HL-60 (cell line): Measurements from ENCODE around the gene CCNY.

ENCODE experiments used
- DNase-seq, 2 experiments: peaks; one replicate each; pipeline ENCODE4 v3.0.0-alpha.2; 2010 to 2020; ENCODE audit warnings: low read depth in 1 of 2, low spot score in 1 of 2
- H3K27ac ChIP-seq: fragments of 250-450 bp; sonication (Bioruptor Pico); replicated peaks from 2 replicates; pipeline ENCODE4 v1.5.1; 2020; ENCODE audit warnings: mild to moderate bottlenecking, moderate library complexity
- H3K27me3 ChIP-seq: fragments of 250-450 bp; sonication (Bioruptor Pico); 2 replicates; pipeline ENCODE4 v1.5.1; 2021; ENCODE audit warnings: mild to moderate bottlenecking, moderate library complexity; ENCODE audit not compliant: insufficient read depth, poor library complexity, severe bottlenecking
- H3K4me3 ChIP-seq: replicated peaks from 2 replicates; pipeline ENCODE4 v1.5.1; 2011; ENCODE audit warnings: mild to moderate bottlenecking, control low read depth, low read length; ENCODE audit not compliant: insufficient read depth
- GABPA ChIP-seq: IDR thresholded peaks from 2 replicates; pipeline ENCODE4 v1.6.1; 2012; ENCODE audit warnings: low read depth
- POLR2AphosphoS5 ChIP-seq: IDR thresholded peaks from 2 replicates; pipeline ENCODE4 v1.6.1; 2012; ENCODE audit warnings: low read depth
- SPI1 ChIP-seq: IDR thresholded peaks from 2 replicates; pipeline ENCODE4 v1.6.1; 2012; ENCODE audit warnings: low read depth, mild to moderate bottlenecking, borderline replicate concordance
- TF ChIP-seq, protein P1 (sequence below): IDR thresholded peaks from one replicate; pipeline ENCODE4 v1.5.1; 2011; ENCODE audit warnings: low read length, control low read depth, inconsistent platforms; ENCODE audit not compliant: insufficient read depth
- TF ChIP-seq, protein P2 (sequence below): IDR thresholded peaks from 2 replicates; pipeline ENCODE4 v1.6.1; 2012; ENCODE audit warnings: low read depth; ENCODE audit not compliant: insufficient replicate concordance

CCNY gene

GRCh38 chr10:35428521-35428920 lies 92.2 kb downstream of the CCNY start:
- TF ChIP-seq GABPA = no peak
- no peak for TF ChIP-seq POLR2AphosphoS5
- TF ChIP-seq, protein P1, sequence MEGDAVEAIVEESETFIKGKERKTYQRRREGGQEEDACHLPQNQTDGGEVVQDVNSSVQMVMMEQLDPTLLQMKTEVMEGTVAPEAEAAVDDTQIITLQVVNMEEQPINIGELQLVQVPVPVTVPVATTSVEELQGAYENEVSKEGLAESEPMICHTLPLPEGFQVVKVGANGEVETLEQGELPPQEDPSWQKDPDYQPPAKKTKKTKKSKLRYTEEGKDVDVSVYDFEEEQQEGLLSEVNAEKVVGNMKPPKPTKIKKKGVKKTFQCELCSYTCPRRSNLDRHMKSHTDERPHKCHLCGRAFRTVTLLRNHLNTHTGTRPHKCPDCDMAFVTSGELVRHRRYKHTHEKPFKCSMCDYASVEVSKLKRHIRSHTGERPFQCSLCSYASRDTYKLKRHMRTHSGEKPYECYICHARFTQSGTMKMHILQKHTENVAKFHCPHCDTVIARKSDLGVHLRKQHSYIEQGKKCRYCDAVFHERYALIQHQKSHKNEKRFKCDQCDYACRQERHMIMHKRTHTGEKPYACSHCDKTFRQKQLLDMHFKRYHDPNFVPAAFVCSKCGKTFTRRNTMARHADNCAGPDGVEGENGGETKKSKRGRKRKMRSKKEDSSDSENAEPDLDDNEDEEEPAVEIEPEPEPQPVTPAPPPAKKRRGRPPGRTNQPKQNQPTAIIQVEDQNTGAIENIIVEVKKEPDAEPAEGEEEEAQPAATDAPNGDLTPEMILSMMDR = no peak
- no peak for TF ChIP-seq SPI1
- TF ChIP-seq, protein P2, sequence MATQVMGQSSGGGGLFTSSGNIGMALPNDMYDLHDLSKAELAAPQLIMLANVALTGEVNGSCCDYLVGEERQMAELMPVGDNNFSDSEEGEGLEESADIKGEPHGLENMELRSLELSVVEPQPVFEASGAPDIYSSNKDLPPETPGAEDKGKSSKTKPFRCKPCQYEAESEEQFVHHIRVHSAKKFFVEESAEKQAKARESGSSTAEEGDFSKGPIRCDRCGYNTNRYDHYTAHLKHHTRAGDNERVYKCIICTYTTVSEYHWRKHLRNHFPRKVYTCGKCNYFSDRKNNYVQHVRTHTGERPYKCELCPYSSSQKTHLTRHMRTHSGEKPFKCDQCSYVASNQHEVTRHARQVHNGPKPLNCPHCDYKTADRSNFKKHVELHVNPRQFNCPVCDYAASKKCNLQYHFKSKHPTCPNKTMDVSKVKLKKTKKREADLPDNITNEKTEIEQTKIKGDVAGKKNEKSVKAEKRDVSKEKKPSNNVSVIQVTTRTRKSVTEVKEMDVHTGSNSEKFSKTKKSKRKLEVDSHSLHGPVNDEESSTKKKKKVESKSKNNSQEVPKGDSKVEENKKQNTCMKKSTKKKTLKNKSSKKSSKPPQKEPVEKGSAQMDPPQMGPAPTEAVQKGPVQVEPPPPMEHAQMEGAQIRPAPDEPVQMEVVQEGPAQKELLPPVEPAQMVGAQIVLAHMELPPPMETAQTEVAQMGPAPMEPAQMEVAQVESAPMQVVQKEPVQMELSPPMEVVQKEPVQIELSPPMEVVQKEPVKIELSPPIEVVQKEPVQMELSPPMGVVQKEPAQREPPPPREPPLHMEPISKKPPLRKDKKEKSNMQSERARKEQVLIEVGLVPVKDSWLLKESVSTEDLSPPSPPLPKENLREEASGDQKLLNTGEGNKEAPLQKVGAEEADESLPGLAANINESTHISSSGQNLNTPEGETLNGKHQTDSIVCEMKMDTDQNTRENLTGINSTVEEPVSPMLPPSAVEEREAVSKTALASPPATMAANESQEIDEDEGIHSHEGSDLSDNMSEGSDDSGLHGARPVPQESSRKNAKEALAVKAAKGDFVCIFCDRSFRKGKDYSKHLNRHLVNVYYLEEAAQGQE = no peak
- Histone ChIP-seq H3K4me3 (no peak overlapping the region), H3K27ac (no peak overlapping the region), H3K27me3 (no peaks in the 10 kb centered on the region)
- DNase-seq = no peak

DNA sequence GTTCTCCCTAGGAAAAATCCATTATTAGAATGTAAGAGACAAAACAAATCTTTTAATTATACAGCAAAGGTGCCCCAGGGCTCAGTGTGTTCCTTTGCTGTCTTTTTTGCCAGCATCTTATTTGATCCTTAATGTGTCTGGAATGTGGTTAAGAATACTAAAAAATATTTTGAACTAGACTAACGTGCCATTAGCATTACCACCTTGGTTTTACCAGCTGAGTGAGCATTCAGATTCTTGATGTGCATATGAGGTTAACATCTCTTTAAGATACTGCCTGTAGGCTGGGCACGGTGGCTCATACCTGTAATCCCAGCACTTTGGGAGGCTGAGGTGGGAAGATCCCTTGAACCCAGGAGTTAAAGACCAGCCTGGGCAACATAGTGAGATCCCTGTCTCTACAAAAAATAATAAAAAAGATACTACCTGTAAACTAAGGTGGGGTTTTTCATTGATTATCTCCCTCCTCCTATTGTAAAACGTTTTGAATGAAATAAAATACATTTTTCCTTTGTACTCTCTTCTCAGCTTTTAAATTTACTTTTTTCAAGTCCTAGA lies 96.6 kb downstream of the CCNY start:
- H3K27me3 ChIP-seq = no peaks in the 10 kb centered on the region
- no peak overlapping the region for H3K4me3 ChIP-seq
- no peak overlapping the region for H3K27ac ChIP-seq
- TF ChIP-seq POLR2AphosphoS5 (no peak), GABPA (no peak)
- DNase-seq = no peak

DNA sequence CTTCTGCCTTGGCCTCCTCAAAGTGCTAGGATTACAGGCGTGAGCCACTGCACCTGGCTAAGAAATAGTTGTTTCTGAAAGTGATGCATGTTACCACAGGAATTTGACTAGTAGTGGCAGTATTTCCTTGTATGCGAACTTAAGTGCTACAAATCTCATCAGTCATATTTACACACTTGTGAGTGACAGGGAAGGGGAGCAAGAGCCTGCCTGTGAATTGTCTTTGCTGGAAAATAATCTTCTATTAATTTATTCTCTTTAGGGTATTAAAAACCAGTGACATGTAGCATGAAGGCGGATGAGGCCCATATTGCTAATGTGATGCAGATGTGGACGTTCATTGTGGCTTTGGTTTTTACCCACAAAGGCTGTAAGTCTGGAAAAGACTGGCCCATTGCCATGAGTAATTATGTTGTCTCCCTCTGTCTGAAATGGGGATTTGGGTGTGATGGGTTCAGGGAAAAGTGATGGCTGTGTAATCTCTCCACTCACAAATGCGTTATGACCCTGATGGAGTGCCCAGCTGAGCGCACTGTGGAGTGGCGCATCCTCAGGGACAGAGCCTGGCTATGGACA lies 97.6 kb downstream of the CCNY start:
- TF ChIP-seq, protein P1 = no peak
- TF ChIP-seq SPI1 (no peak), POLR2AphosphoS5 (no peak), GABPA (no peak)
- Histone ChIP-seq H3K27ac (no peak overlapping the region), H3K27me3 (no peaks in the 10 kb centered on the region), H3K4me3 (no peak overlapping the region)
- no peak for DNase-seq

GRCh38 chr10:35434533-35434932 lies 98.2 kb downstream of the CCNY start:
- no peak for DNase-seq
- Histone ChIP-seq H3K27ac (no peak overlapping the region), H3K4me3 (no peak overlapping the region), H3K27me3 (no peaks in the 10 kb centered on the region)
- TF ChIP-seq GABPA (no peak), POLR2AphosphoS5 (no peak), SPI1 (no peak)
- TF ChIP-seq, protein P2 = no peak
- TF ChIP-seq, protein P1 = no peak
